Cardiac muscle cell (in vitro differentiated cells and primary cell): Measurements from ENCODE around the gene LRMDA. TPM values are rescaled to one million over a fixed set of nuclear protein-coding genes. Genes with fewer than 3 reads are reported as not detected.

Source experiments
- DNase-seq, 2 donors: peaks; one replicate each; pipeline versions ENCODE4 v3.0.0 to v3.0.0-alpha.2; 2010 to 2017; ENCODE audit warnings: low read depth in 1 of 2, low spot score in 1 of 2
- H3K27ac ChIP-seq: fragments of 200-600 bp; sonication (generic); 2 replicates; pipeline ENCODE4 v1.5.1; 2016
- H3K27me3 ChIP-seq: fragments of 200-600 bp; sonication (generic); 2 replicates; pipeline ENCODE4 v1.6.0; 2016; ENCODE audit warnings: control low read depth
- H3K36me3 ChIP-seq: fragments of 200-600 bp; sonication (generic); 2 replicates; pipeline ENCODE4 v1.5.1; 2016; ENCODE audit warnings: control low read depth
- H3K4me1 ChIP-seq: fragments of 200-600 bp; sonication (generic); 2 replicates; pipeline ENCODE4 v1.8.1; 2017; ENCODE audit warnings: low read depth, mild to moderate bottlenecking, mixed run types
- H3K4me3 ChIP-seq: fragments of 200-600 bp; sonication (generic); 2 replicates; pipeline ENCODE4 v1.5.1; 2016; ENCODE audit warnings: mild to moderate bottlenecking
- H3K9me3 ChIP-seq: fragments of 200-600 bp; sonication (generic); 2 replicates; pipeline ENCODE4 v1.5.1; 2017; ENCODE audit warnings: low read depth, mild to moderate bottlenecking, control low read depth
- polyA plus RNA-seq: library from polyadenylated mRNA; unstranded; fragments of >200 nt; fragmentation: Nextera tagmentation; extraction: Ambion mirVana; gene quantifications from 2 replicates; pipeline ENCODE4 v1.2.1, GENCODE V29; 2016
- total RNA-seq: library from RNA; depleted of rRNA; stranded (reverse); fragments of >200 nt; gene quantifications from 2 replicates; pipeline ENCODE4 v1.2.3, GENCODE V29; 2016
- TF ChIP-seq, protein P1 (sequence below): IDR thresholded peaks from 2 replicates; pipeline ENCODE4 v1.5.1; 2012; ENCODE audit warnings: low read depth, mild to moderate bottlenecking, low read length

Gene LRMDA
- total and polyA plus RNA-seq, 2 experiments from 2014 or later, result 6.2 to 11.7 TPM

DNA sequence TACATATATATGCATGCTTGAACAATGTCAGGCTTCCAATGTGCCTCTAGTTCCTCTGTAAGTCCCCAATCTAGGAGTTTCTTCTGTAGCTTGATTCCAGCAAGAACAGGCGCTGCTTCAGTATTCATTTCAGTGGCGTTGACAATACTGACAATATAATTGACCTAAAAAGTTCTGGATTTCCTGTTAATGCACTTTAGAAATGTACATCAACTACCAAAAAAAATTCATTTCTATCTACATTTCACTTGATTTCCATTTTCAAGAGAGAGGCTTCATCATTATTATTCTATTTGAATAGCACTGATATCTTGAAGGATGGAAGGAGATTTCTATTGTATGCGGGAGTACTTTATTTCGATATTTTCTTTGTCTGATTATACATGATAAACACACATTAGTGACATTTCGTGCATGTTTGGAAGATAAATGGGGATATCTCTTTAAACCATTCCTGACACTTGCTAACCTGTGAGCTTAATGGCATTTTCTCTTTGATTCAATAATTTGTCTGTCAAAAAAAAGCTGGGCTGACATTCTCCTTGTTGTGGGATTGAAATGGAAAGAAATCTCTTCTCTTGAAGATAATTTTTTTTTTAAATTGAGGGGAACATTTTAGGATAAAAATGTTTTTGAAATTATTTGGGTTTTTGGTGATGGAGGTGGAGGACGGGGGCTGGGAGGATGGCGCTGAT lies 568.2 kb downstream of the LRMDA start:
- H3K9me3 ChIP-seq, result no peaks in the 10 kb centered on the region
- no peak for DNase-seq
- H3K27ac ChIP-seq, result no peak overlapping the region
- H3K36me3 ChIP-seq, result no peaks in the 10 kb centered on the region
- TF ChIP-seq, protein P1, sequence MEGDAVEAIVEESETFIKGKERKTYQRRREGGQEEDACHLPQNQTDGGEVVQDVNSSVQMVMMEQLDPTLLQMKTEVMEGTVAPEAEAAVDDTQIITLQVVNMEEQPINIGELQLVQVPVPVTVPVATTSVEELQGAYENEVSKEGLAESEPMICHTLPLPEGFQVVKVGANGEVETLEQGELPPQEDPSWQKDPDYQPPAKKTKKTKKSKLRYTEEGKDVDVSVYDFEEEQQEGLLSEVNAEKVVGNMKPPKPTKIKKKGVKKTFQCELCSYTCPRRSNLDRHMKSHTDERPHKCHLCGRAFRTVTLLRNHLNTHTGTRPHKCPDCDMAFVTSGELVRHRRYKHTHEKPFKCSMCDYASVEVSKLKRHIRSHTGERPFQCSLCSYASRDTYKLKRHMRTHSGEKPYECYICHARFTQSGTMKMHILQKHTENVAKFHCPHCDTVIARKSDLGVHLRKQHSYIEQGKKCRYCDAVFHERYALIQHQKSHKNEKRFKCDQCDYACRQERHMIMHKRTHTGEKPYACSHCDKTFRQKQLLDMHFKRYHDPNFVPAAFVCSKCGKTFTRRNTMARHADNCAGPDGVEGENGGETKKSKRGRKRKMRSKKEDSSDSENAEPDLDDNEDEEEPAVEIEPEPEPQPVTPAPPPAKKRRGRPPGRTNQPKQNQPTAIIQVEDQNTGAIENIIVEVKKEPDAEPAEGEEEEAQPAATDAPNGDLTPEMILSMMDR, result no peak
- H3K27me3 ChIP-seq, result no peaks in the 10 kb centered on the region
- no peaks in the 10 kb centered on the region for H3K4me1 ChIP-seq
- H3K4me3 ChIP-seq, result no peak overlapping the region

DNA sequence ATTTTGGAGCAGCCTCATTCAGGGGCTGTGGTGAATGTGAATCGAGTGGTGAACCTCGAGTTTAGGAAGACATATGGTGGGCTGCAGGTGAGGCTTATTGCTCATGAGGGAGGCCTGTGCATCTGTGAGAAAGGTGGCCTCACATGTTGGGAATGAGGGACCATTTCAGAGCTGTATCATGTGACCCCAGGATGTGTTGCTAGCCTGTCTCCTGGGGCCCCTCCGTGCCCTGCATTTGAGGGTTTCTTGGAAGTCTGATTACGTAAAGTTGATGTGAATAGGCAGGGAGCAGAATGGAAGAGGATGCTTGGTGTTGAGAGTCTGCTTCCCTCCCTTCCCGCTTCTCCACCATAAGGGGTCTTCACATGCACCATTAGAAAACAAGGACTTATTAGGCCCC lies 569.1 kb downstream of the LRMDA start:
- TF ChIP-seq, protein P1, result no peak
- no peak for DNase-seq
- H3K4me1 ChIP-seq, result no peaks in the 10 kb centered on the region

GRCh38 chr10:76001019-76001418 lies 569.6 kb downstream of the LRMDA start:
- no peak overlapping the region for H3K27ac ChIP-seq
- no peak for DNase-seq
- no peaks in the 10 kb centered on the region for H3K4me1 ChIP-seq
- no peaks in the 10 kb centered on the region for H3K9me3 ChIP-seq
- TF ChIP-seq, protein P1, result no peak
- no peak overlapping the region for H3K4me3 ChIP-seq
- no peaks in the 10 kb centered on the region for H3K36me3 ChIP-seq
- H3K27me3 ChIP-seq, result no peaks in the 10 kb centered on the region

More for the DNA sequence above, 569.1 kb downstream of the LRMDA start:
- no peaks in the 10 kb centered on the region for H3K27me3 ChIP-seq
- no peak overlapping the region for H3K27ac ChIP-seq
- no peak overlapping the region for H3K4me3 ChIP-seq
- H3K9me3 ChIP-seq, result no peaks in the 10 kb centered on the region
- H3K36me3 ChIP-seq, result no peaks in the 10 kb centered on the region

- no peaks in the 10 kb centered on the region for H3K4me1 ChIP-seq
- TF ChIP-seq, protein P1, result no peak
- H3K9me3 ChIP-seq, result no peaks in the 10 kb centered on the region
- H3K27ac ChIP-seq, result no peak overlapping the region
- no peaks in the 10 kb centered on the region for H3K36me3 ChIP-seq
- H3K4me3 ChIP-seq, result no peak overlapping the region
- no peak for DNase-seq
- no peaks in the 10 kb centered on the region for H3K27me3 ChIP-seq
Observed at GRCh38 chr10:76001461-76001860, 570.0 kb downstream of the LRMDA start.

GRCh38 chr10:76002262-76002854 lies 570.9 kb downstream of the LRMDA start:
- DNase-seq, result no peak
- TF ChIP-seq, protein P1, result no peak
- H3K36me3 ChIP-seq, result no peaks in the 10 kb centered on the region
- no peaks in the 10 kb centered on the region for H3K27me3 ChIP-seq
- H3K27ac ChIP-seq, result no peak overlapping the region
- no peaks in the 10 kb centered on the region for H3K9me3 ChIP-seq
- no peaks in the 10 kb centered on the region for H3K4me1 ChIP-seq
- no peak overlapping the region for H3K4me3 ChIP-seq
